ENCODE results near the gene PDHA2.
A peak's percentile ranks its signal among the peaks of the same experiment; 100 is the strongest.
"Not testable (repeated sequence)": the region's sequence is repeated elsewhere in the genome, so short reads cannot be mapped to it uniquely, and the experiment has no call there.

The PDHA2 gene

DNA sequence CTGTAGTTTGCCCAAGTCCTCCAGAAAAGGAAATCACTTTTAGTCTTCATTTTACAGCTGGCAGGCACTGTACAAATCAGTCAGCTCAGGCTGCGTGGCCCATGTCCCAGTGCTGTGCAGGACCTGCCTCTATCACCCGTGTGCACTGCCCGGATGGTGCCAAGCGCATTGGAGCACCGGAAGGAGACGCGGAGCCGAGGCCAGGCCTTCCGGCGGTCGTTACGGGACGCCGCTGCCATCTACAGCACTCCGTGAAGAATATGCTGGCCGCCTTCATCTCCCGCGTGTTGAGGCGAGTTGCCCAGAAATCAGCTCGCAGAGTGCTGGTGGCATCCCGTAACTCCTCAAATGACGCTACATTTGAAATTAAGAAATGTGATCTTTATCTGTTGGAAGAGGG is at the start of gene PDHA2:
Gene PDHA2, plus strand, starts transcription at position 203 of the 400 bp plus-strand sequence. Its CDS starts 58 bp downstream, at position 261.
- no peak for DNase-seq

DNA sequence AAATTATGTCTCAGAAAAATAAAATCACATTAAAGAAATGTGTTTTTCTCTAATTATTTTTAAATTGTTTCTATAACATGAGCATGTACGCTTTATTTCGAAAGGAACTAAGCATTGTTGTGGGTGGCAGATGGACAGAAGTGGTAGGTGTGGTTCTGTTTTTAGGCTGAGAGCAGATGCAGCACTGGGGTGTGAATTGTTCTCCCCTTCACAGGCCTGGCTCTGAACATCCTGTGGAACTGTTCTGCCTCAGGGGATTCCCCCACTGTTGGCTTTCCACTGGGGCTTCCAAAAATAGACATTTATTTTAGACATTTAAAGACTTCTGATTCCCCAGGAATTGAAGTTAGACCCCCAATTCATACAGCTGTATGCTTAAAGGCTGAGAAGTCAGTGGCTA is 41.9 kb upstream of the PDHA2 start:
- no peak for DNase-seq

DNA sequence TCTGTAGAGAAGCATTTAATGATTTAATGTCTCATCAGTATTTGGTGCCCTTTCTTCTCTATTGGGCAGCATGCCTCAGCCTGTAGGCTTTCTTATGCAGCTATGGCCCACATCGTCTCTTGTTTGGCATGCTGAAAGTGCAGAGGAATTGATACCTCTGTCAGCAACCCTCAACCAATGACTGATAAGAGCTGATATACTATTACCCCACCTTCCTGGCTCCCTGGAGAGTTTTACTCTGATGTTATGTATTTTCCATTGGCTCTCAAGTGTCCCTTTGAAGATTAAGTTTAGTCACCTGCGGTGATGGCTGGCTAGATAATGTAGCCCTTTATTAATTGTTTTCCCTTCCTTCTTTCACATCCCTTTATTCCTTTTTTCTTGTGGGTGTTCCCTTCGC is 41.2 kb upstream of the PDHA2 start:
- no peak for DNase-seq

DNA sequence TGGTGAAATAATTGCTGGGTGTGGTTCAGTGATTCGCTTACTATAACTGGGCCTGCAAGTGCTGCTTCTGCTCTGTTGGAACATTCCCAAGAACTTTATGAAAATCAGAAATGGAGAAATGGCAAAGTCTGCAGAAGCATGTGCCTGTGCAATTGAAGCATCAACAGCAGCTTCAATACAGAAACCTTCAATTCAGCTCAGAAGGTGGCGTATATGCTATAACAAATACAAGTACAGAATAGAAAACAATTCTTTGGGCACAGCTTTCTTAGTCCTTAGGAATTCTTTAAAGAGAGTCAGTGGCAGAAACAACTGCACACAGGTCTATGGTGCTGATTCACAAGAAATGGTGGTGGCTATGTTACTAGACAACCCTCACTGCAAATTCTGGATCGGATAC is 18.0 kb upstream of the PDHA2 start:
- DNase-seq = no peak

DNA sequence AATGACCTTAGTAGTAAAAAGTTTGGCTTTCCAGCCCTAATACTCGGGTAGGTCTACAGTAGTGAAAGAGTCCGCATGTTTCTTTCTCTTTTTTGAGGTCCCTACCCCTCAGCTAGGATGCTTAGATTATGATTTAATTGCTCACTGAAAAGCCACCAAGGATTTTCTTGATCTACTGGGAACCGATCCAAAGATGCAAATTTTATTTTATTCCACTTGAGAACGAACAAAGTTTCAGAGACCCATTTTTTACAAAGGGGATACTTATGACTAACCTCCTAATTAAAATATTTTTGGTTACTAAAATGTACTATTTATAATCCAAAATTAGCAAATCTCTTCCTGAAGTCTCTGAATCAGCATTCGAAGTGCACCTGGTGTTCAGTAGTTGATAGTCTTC is 14.3 kb upstream of the PDHA2 start:
- no peak for DNase-seq

DNA sequence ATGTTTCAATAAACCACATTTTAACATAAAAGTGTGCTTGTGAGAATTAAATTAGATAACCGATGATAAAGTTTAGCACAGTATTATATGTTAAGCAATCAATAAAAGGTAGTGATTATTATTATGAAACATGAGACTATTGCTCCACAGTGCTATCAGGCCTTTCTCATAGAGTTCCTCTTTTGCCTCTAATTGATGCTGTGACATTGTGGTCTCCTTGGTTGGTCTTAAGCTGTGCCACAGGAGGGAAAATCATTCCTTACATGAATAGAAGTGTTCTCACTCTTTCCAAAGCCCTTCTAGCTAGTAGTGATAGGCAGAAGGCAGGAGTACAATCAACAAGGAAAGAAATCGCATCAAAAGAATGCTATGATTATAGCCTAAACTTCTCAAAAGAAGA is 9.2 kb upstream of the PDHA2 start:
- DNase-seq = no peak

DNA sequence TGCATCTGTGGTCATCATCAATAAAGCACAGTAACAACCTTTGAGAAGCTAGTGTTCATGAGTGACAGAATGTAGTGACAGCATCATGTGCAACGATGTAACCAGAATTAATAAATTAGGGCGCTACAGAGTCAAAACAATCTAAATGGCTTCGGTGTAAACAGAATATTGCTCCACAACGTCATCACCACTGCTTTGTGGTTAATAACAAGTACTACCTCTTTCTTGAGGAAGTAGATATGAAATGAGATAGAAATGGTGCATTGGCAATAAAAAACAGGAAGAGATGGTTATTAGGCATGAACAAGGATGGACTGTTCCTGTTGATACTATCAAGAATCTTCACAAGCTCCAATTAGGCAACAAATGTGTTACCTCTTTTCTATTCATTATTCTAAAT is 8.7 kb upstream of the PDHA2 start:
- DNase-seq = no peak

DNA sequence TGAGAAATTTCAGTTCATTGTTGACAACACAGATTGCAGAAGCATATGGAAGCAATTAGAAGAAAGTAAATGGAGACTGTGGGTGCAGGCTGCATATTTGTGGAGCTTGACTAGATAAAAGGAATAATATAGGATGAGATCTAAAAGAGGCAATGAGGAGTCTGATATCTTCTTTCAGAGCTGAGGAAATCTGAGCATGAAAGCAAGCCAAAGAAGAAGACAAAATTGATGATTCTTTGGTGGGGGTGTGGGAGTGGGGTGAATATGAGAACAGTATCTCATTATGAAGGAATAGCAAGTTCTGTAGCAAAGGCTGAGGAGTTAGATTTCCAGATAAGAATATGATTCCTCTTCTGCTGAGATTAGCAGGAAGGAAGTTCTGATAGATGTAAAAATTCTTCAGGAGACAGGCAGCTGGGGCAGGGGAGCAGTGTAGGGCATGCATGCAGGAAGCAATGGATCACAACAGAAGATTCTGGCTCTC is 6.1 kb upstream of the PDHA2 start:
- DNase-seq = no peak

DNA sequence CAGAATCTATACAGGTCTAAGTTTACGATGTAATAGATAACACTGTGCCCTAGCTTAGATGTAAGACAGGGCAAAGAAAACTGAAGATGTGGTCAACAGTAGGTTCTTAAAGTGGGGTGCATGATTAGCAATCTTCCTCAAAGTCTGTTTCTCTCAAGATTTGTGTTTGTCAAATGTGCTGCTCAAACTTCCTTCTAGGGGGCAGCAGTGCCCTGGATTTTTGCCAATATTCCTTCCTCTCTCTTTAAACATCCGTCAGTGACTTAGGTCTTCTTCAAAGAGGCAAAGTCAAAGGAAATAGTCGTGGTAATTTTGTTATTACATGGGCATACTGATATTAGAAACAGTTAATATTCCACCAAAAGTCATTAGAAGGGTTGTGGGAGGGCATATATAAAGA is 4.2 kb upstream of the PDHA2 start:
- DNase-seq = peak; percentile 16

DNA sequence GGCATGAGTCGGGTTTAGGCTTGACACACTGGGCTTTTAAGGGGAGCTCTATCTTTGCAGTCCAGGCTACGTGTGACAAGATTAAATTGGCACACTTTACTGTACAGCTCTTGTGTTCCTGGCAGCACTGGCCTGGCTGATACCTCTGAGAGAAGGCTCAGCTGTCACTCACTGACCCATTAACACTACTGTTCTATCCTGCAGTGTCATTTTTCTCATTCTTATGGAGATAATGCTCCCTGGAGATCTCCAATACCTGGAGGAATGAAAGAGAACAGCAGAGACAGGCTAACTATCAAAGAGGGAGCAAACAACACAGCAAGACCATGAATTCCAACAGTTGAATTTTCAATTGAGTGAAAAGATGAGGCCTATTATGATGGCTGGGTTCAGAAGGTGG is 1.7 kb upstream of the PDHA2 start:
- DNase-seq = no peak

DNA sequence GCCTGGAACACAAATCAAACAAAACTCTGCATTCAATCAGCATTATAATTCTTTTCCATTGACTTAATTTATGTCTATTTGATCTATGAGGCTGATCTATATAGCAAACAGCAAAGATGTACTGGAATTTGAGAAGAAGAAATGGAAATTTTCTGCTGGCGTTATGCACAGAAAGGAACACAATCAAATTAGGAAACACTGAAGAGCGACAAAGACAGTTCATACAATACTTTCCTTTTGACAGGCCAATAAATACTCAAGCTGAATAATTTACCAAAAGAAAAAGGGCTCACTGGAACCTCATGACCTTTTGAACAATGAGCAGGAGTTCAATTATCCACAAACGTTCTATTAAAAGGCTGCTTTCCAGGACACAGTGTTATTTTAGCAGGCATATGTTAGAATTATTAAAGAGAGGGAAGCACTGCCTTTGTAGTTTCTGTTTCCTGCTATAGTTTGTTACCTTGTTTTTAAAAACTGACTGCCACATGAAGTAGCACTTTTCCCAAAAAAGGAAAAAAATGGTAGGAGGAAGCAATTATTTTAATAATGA is 8.1 kb downstream of the PDHA2 start:
- DNase-seq = no peak

DNA sequence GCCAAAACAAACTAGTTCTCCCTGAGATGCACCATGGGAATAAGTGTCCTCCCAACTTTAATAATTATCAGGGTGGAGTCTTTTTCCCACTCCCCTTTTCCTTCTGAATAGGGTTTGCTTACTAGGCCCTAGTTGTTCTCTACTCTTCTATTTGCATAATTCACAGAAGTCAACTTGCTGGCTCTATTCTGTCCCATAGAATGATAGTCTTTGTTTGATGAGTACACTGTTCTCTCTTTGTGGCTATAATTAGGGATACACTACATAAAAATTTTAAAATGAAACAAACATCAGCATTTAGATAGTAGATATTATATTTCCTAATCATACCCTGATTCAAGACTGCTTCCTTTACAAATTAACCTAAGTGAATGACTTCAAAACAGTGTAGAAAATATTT is 10.3 kb downstream of the PDHA2 start:
- no peak for DNase-seq

DNA sequence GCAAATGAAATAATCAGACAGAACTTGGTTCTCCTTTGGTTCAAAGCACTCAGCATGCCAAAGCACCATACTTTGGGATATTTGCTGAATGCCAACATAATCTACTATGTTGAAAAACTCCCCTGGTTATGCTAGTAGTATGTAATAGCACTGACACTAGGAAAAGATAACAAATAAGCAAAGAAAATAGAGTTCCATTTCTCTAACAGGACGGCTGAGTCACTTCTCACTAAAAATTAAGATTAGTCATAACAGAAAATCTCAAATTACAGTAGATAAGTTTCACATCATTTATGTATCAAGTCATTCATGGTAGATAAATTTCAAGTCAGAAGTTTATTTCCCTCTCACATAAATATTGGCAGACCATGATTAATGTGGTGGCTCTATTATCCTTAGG is 17.9 kb downstream of the PDHA2 start:
- no peak for DNase-seq

DNA sequence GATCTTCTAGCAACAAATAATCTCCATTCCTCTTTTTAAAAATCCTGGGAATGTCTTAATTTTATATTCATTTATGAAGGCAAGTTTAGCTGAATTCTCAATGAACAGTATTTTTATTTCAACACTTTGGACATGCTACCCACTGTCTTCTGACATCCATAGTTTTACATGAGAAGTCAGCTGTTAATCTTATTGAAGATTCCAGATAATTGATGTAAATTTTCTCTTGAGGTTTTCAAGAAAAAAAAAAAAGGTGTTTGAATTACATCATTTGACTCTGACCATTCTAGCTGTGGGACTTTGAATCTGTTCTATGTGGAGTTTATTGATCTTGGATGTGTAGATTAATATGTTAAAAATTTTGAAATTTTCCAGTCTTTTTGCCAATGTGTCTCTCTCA is 28.0 kb downstream of the PDHA2 start:
- peak; percentile 10 for DNase-seq

DNA sequence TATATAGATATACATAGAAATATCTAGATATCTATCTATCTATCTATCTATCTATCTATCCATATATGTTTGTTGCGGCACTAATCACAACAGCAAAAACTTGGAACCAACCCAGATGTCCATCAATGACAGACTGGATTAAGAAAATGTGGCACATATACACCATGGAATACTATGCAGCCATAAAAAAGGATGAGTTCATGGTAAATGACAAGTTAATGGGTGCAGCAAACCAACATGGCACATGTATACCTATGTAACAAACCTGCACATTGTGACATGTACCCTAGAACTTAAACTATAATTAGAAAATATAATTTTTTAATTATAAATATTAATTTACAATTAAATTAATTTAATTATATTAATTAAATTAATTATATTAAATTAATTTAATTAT is 29.5 kb downstream of the PDHA2 start:
- not testable (repeated sequence) for DNase-seq

DNA sequence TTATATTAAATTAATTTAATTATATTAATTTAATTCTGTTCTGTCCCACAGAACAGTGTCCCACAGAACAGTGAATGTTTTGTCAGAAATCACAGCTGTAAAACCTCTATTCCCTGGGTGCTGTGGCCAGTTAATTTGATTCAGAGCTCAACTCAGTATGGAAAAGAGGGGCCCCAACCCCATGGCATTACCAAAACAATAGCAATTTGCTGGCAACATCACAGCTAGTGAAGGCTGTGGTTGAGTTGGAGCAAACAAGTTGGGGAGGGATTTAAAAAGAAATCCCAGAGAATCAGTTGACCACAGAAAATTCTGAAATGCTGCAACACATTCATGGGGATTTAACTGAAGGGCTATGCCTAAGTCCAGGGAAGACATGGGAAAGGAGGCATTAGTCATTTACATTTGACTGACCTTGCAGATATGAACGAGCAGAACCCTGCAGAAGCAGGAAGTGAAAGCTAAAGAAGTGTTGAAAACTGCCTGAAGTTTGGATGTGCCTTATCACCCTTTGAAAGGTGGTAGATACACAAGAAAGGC is 30.1 kb downstream of the PDHA2 start:
- no peak for DNase-seq

DNA sequence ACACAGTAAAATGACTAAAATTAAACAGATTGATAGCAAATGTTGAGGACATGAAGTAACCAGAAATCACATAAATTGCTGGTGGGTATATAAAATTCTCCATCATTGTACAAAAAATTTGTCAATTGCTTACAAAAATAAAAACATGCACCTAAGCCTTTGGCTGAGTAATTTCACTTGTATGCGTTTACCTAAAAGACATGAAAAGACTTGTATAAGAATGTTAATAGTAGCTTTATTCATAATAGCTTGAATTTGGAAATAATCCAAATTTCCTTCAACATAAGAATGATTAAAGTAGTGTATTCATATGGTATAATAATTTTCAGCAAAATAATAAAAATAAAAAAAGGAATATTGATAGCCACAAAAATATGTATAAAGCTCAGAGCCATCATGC is 37.7 kb downstream of the PDHA2 start:
- no peak for DNase-seq

DNA sequence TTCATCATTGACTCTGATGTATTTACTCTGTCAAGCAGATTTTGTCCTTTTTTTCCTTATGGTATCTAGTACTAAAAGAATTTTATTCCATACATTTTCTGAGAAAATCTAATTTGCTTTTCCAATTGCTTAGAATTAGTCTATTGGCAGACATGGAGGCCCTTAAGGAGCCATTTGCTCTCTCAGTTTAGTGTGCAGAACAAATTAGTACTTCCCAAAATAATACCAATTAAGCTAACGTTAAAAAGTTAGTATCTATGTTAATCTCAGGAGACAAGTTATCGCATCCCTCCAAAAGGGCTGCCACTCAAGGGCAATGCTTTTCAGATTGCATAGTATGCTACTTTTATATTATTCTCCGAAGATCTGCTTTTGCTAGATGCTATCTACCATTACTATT is 47.7 kb downstream of the PDHA2 start:
- DNase-seq = no peak

DNA sequence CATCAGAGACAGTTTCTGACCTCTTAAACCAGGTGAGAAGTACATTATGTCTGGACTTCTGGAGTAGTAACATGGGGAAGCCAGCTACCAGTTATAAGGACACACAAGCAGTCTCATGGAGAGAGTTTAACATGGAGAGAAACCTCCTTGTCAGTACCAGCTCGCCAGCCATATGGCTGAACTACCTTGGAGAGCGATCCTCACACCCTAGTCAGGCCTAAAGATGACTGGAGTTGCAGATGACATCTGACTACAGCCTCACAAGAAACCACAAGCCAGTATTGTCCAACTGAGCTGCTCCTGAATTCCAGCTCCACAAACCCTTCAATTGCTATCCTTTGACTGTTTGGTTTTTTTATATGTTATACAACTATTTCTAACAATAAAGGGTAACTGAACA is 49.8 kb downstream of the PDHA2 start:
- DNase-seq = no peak

All from NCI-H69 (cell line).